Smooth muscle cell (in vitro differentiated cells): ENCODE results near the gene GPAT2. TPM values are rescaled to one million over a fixed set of nuclear protein-coding genes. Genes with fewer than 3 reads are reported as not detected.
"Not testable (repeated sequence)": the region's sequence is repeated elsewhere in the genome, so short reads cannot be mapped to it uniquely, and the experiment has no call there.

Experiments used
- DNase-seq: peaks from one replicate; lab custom pipeline; 2025; ENCODE audit not compliant: unreplicated experiment; lab: John Stamatoyannopoulos, UW
- H2AFZ ChIP-seq: fragments of 200-600 bp; sonication (generic); 2 replicates; pipeline ENCODE4 v1.6.0; 2016; ENCODE audit warnings: antibody characterized with exemption, low read depth, mild to moderate bottlenecking
- H3F3A ChIP-seq: fragments of 200-600 bp; sonication (generic); 2 replicates; pipeline ENCODE4 v1.6.0; 2017; ENCODE audit warnings: antibody characterized with exemption, low read depth
- H3K27ac ChIP-seq: fragments of 200-600 bp; sonication (generic); 2 replicates; pipeline ENCODE4 v1.5.1; 2016; ENCODE audit warnings: low read depth, mild to moderate bottlenecking
- H3K27me3 ChIP-seq: fragments of 200-600 bp; sonication (generic); 2 replicates; pipeline ENCODE4 v1.6.1; 2016; ENCODE audit warnings: low read depth, mild to moderate bottlenecking
- H3K36me3 ChIP-seq: fragments of 200-600 bp; sonication (generic); 2 replicates; pipeline ENCODE4 v1.5.1; 2016; ENCODE audit warnings: low read depth
- H3K4me1 ChIP-seq: fragments of 200-600 bp; sonication (generic); 2 replicates; pipeline ENCODE4 v1.5.1; 2016; ENCODE audit warnings: low read depth
- H3K4me2 ChIP-seq: fragments of 200-600 bp; sonication (generic); 2 replicates; pipeline ENCODE4 v1.6.0; 2016; ENCODE audit warnings: mild to moderate bottlenecking
- H3K4me3 ChIP-seq: fragments of 200-600 bp; sonication (generic); 2 replicates; pipeline ENCODE4 v1.5.1; 2016; ENCODE audit warnings: mild to moderate bottlenecking
- H3K79me2 ChIP-seq: fragments of 200-600 bp; sonication (generic); 2 replicates; pipeline ENCODE4 v1.6.0; 2016; ENCODE audit warnings: low read depth, mild to moderate bottlenecking
- H3K9ac ChIP-seq: fragments of 200-600 bp; sonication (generic); 2 replicates; pipeline ENCODE4 v1.6.0; 2016; ENCODE audit warnings: low read depth
- H3K9me3 ChIP-seq: fragments of 200-600 bp; sonication (generic); replicated peaks from 2 replicates; pipeline ENCODE4 v1.5.1; 2016; ENCODE audit warnings: low read depth
- H4K20me1 ChIP-seq: fragments of 200-600 bp; sonication (generic); 2 replicates; pipeline ENCODE4 v1.6.0; 2016; ENCODE audit warnings: low read depth
- WGBS: methylation state at CpG from one replicate; pipeline ENCODE4 v1.1.7; 2016; ENCODE audit warnings: low lambda C conversion rate; 5-methylcytosine and 5-hydroxymethylcytosine counted together
- polyA plus RNA-seq: library from polyadenylated mRNA; unstranded; fragments of >200 nt; fragmentation: Nextera tagmentation; extraction: Ambion mirVana; gene quantifications from 2 replicates; pipeline ENCODE4 v1.2.1, GENCODE V29; 2016
- small RNA-seq: library from RNA; depleted of rRNA; stranded (forward); fragments of <200 nt; gene quantifications from one replicate; pipeline ENCODE3, GENCODE V24; 2014
- total RNA-seq: library from RNA; depleted of rRNA; stranded (reverse); fragments of >200 nt; gene quantifications from 2 replicates; pipeline ENCODE4 v1.2.3, GENCODE V29; 2014

The GPAT2 gene
- total and polyA plus RNA-seq, 2 experiments from 2014 or later: 0.29 TPM; not detected in 1

DNA sequence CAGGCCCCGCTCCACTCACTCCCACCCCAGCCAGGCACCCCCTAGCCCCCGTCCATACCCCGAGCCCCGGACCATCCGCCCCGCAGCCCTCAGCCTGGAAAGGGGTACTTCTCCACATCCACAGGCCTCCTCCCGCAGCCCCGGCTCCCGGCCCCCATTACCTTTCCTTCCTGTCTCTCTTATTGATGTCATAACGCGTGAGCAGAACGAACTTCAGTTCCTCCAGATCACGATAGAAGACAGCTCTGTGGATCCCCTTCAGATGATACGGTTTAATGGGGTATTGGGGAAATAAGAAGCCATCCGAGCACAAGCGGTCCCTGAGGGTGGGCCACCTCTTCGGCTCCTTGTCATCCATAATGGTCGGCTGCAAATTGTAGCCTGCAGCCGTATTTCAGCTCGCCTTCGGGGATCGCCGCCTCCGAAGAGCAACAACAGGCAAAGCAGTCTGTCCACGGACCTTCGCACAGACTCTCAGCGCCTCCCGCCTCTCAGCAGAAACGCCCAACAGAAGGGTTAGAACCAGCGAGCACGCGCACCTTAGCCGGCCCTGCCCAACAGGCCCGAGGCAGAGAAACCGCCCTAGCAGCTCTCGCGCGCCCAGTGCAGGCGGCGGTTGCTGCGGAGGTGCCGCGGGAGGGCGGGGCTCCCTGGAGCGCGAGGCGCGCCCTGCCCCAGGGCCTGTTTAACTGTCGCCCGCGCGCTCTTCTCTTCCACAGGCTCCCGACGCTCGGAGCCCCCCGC lies 43.2 kb downstream of the GPAT2 start, which contains the start of gene ANKRD36C:
TSS of gene ANKRD36C (minus strand) at position 474 of the 744 bp plus-strand sequence. CDS start at position 358, 116 bp downstream.
- DNase-seq, H3K9me3 ChIP-seq, H4K20me1 ChIP-seq, H3K4me1 ChIP-seq, H3K79me2 ChIP-seq, H3F3A ChIP-seq, H3K36me3 ChIP-seq: not testable (repeated sequence)
- peak within 1 kb of the TSS; percentile 74 for H3K4me3 ChIP-seq
- 2% methylated on average over 34 of the region's 56 CpGs for WGBS
- peak within 1 kb of the TSS; percentile 69 for H3K27ac ChIP-seq
- peak within 1 kb of the TSS; percentile 35 for H3K9ac ChIP-seq
- peaks cover 16% of the 10 kb centered on the region for H3K27me3 ChIP-seq
- H3K4me2 ChIP-seq: peak within 1 kb of the TSS; percentile 99
- H2AFZ ChIP-seq: peak within 1 kb of the TSS; percentile 99

DNA sequence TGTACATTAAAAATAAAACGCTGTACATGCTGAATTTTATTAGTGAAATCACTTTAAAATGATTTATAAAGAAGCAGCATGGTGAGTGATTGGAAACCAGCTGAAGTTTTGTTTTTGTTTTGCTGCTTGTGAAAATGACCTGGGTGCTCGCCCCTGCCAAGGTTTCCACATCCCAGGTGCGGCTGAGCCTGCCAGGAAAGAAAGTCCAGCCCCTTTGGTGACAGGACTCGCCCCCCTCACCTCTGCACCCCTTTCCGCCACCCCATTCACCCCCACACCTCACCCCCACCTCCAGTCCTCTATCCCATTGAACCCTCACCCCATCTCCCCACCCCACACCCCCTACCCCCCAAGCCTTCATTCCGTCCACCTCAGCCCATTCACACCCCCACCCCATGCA lies 43.8 kb downstream of the GPAT2 start:
- H3K27me3 ChIP-seq: peaks cover 14% of the 10 kb centered on the region
- not testable (repeated sequence) for H3F3A ChIP-seq, H3K4me1 ChIP-seq, DNase-seq, H3K9ac ChIP-seq, H3K9me3 ChIP-seq, H3K36me3 ChIP-seq, H3K27ac ChIP-seq, H4K20me1 ChIP-seq, H3K79me2 ChIP-seq, H2AFZ ChIP-seq
- H3K4me3 ChIP-seq: peak overlapping the region; percentile 41
- WGBS: 36% methylated on average over 1 of the region's 6 CpGs
- peak overlapping the region; percentile 64 for H3K4me2 ChIP-seq

Small RNAs within 50 kb of the gene (small RNA-seq; reads per million reads assigned to genes)
- not detected for gene RN7SL210P

Other genes starting within 250 kb of the GPAT2 start
- 43.1 and 51.6 TPM in 2 replicates for gene ANKRD36C, start 43.1 kb downstream of the GPAT2 start, total RNA-seq
- gene ANKRD36C, start 43.1 kb downstream of the GPAT2 start, polyA plus RNA-seq: 17.8 and 25.1 TPM in 2 replicates
- 0.04 and 1.2 TPM in 2 replicates for gene ADRA2B, start 81.7 kb upstream of the GPAT2 start, total RNA-seq
- 0.06 TPM in 1 of 2 replicates, not detected in the other for gene ADRA2B, start 81.7 kb upstream of the GPAT2 start, polyA plus RNA-seq
- 0.40 TPM in 1 of 2 replicates, not detected in the other for gene ASTL, start 103.6 kb upstream of the GPAT2 start, total RNA-seq
- gene ASTL, start 103.6 kb upstream of the GPAT2 start, polyA plus RNA-seq: 0.50 TPM in 1 of 2 replicates, not detected in the other
- gene DUSP2, start 110.5 kb upstream of the GPAT2 start, total RNA-seq: 48.7 and 55.3 TPM in 2 replicates
- gene DUSP2, start 110.5 kb upstream of the GPAT2 start, polyA plus RNA-seq: 89.3 and 111 TPM in 2 replicates
- 62.3 and 65.8 TPM in 2 replicates for gene STARD7, start 173.9 kb upstream of the GPAT2 start, total RNA-seq
- gene STARD7, start 173.9 kb upstream of the GPAT2 start, polyA plus RNA-seq: 51.0 and 64.4 TPM in 2 replicates
- 18.7 and 21.9 TPM in 2 replicates for gene TMEM127, start 231.1 kb upstream of the GPAT2 start, total RNA-seq
- 20.5 and 31.8 TPM in 2 replicates for gene TMEM127, start 231.1 kb upstream of the GPAT2 start, polyA plus RNA-seq
- 48.6 and 59.8 TPM in 2 replicates for gene CIAO1, start 231.3 kb upstream of the GPAT2 start, total RNA-seq
- gene CIAO1, start 231.3 kb upstream of the GPAT2 start, polyA plus RNA-seq: 56.2 and 56.4 TPM in 2 replicates